ENCODE results near the gene MTNR1A.

DNA sequence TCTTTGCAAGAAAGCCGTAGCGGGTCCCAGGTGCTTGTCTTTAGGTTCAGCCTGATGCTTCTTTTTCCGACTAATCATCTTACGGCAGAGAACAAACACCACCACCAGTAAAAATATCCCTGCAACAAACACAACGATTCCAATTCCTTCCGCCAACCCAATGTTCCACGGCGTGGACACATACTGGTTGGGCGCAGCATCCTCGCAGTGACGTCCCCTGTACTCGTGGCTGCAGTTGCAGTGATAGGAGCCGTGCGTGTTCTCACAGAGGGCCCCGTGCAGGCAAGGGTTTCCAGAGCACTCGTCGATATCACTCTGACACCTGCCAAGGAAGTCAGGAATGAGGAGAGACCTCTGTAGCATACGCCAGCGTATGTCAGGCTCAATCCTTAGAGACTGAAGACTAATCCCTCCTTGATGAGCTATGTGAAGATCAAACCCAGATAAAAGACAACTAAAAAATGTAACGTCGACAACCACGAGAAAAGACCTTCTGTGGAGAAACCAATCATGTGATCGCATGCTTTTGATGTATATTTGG, 41.6 kb upstream of the MTNR1A start:
- TF ChIP-seq POLR2A (IDR thresholded peaks at IDR 0.05) (no peak), EP300 (IDR thresholded peaks at IDR 0.05) (no peak)

Data from sigmoid colon (tissue), 4 donors.